ENCODE measurements around the gene CYTH1. TPM values are rescaled to one million over a fixed set of nuclear protein-coding genes. Genes with fewer than 3 reads are reported as not detected.
A peak's percentile ranks its signal among the peaks of the same experiment; 100 is the strongest.

The CYTH1 gene
- total RNA-seq, 1 experiment from 2014 or later, result 40.3 TPM

DNA sequence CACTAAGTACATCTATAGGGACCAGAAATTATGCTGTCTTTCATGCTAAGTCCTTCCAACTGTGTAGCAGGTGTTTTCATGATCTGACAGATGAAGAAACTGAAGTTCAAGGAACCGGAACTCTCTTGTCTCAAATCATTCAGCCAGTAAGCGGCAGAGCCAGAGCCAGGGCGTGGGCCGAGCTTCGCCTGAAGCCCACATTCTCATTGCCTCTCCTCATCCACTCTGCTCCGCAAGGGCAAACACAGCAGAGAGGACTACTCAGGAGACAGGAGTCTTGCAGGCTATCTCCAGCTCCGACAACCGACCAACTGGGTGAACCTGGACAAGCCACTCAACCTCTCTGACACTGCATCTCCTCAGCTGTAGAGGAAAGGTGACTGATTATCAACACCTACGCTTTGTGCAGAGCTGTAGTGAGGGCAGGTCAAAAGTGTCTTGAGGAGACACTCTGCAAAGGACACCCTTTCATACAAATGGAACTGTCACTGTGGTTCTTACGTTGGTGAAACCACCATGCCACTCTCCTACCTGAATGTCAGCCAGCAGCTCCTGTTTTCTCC is 72.9 kb downstream of the CYTH1 start:
- H3K9me3 ChIP-seq (ENCODE audit: insufficient read depth, low read depth), result no peaks in the 10 kb centered on the region
- 0 out of 2 replicates have a peak, but pooled peaks cover under 1% of the 10 kb centered on the region for H3K79me2 ChIP-seq (ENCODE audit: low read depth)
- no peaks in the 10 kb centered on the region for H3K27me3 ChIP-seq (ENCODE audit: insufficient read depth, low read depth)
- no peak overlapping the region for H3K4me2 ChIP-seq
- H2AFZ ChIP-seq, result no peak overlapping the region
- H3F3A ChIP-seq (ENCODE audit: insufficient read depth, low read depth), result peaks cover 8% of the 10 kb centered on the region
- intact Hi-C loops (cut with micrococcal nuclease; ENCODE audit: unreplicated experiment), result loop anchor here (2.0 to 5.0 kb wide), 2 partner anchors 42 to 264 kb away; no protein-coding TSS in a partner anchor
- peaks cover 37% of the 10 kb centered on the region for H3K4me1 ChIP-seq (replicated peaks; ENCODE audit: insufficient read depth)
- ChIA-PET POLR2A (ENCODE audit: unreplicated experiment) (no interaction called here), CTCF (interaction anchor here (1.4 kb wide), 1 partner anchor 26 kb away, joined by 5 read pairs; no protein-coding TSS in a partner anchor)
- H3K4me3 ChIP-seq, result no peak overlapping the region
- H4K20me1 ChIP-seq (ENCODE audit: insufficient read depth), result no peaks in the 10 kb centered on the region
- BruUV-seq (replicated peaks), result no TSS peak
- no peak for DNase-seq
- H3K36me3 ChIP-seq (ENCODE audit: low read depth), result no peaks in the 10 kb centered on the region
- H3K27ac ChIP-seq, result no peak overlapping the region
- H3K9me2 ChIP-seq (ENCODE audit: insufficient read depth), result no peaks in the 10 kb centered on the region
- TF ChIP-seq, protein P1, sequence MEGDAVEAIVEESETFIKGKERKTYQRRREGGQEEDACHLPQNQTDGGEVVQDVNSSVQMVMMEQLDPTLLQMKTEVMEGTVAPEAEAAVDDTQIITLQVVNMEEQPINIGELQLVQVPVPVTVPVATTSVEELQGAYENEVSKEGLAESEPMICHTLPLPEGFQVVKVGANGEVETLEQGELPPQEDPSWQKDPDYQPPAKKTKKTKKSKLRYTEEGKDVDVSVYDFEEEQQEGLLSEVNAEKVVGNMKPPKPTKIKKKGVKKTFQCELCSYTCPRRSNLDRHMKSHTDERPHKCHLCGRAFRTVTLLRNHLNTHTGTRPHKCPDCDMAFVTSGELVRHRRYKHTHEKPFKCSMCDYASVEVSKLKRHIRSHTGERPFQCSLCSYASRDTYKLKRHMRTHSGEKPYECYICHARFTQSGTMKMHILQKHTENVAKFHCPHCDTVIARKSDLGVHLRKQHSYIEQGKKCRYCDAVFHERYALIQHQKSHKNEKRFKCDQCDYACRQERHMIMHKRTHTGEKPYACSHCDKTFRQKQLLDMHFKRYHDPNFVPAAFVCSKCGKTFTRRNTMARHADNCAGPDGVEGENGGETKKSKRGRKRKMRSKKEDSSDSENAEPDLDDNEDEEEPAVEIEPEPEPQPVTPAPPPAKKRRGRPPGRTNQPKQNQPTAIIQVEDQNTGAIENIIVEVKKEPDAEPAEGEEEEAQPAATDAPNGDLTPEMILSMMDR (conservative IDR thresholded peaks at IDR 0.05), result no peak
- no peak for TF ChIP-seq EZH2 (IDR thresholded peaks at IDR 0.05; ENCODE audit: low read depth)

DNA sequence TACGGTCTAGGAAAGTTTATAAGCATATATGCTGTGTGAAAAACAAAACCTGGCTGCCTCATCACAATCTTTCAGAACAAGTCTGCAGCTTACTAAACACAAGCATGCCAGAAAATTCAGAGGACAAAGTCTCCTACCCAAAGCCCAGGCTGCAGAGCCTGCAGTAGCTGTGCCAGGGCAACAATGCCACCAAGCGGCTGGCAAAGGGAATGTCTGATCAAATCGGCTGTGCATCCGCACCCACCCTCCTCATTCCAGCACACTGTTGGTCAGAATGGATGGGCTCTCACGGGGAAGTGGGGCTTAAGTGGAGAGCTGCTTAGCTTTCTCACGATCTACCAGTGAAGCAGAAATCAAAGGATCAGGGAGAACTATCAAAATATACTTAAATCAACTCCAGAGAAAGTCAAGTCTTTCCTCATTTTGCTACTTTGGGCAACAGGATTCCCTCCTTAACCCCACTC is 73.5 kb downstream of the CYTH1 start:
- Histone ChIP-seq H3K79me2 (ENCODE audit: low read depth) (no peaks in the 10 kb centered on the region), H3F3A (ENCODE audit: insufficient read depth, low read depth) (peaks cover 8% of the 10 kb centered on the region), H3K9me3 (ENCODE audit: insufficient read depth, low read depth) (no peaks in the 10 kb centered on the region), H3K36me3 (ENCODE audit: low read depth) (no peaks in the 10 kb centered on the region), H3K4me2 (no peak overlapping the region), H3K27me3 (ENCODE audit: insufficient read depth, low read depth) (no peaks in the 10 kb centered on the region), H3K4me3 (no peak overlapping the region), H3K4me1 (replicated peaks; ENCODE audit: insufficient read depth) (peaks cover 37% of the 10 kb centered on the region), H3K27ac (no peak overlapping the region), H2AFZ (no peak overlapping the region), H3K9me2 (ENCODE audit: insufficient read depth) (no peaks in the 10 kb centered on the region), H4K20me1 (ENCODE audit: insufficient read depth) (no peaks in the 10 kb centered on the region)
- no TSS peak for BruUV-seq (replicated peaks)
- ChIA-PET POLR2A (ENCODE audit: unreplicated experiment) (no interaction called here), CTCF (interaction anchor here (0.5 to 1.4 kb wide), 5 partner anchors 27 to 457 kb away, joined by 3 to 6 read pairs (median 4); no protein-coding TSS in a partner anchor)
- intact Hi-C loops (cut with micrococcal nuclease; ENCODE audit: unreplicated experiment), result loop anchor here (1.0 to 5.0 kb wide), 3 partner anchors 41 to 264 kb away; no protein-coding TSS in a partner anchor
- DNase-seq, result peak; percentile 46 to 66
- TF ChIP-seq EZH2 (IDR thresholded peaks at IDR 0.05; ENCODE audit: low read depth), result no peak
- TF ChIP-seq, protein P1 (conservative IDR thresholded peaks at IDR 0.05), result peak; percentile 82

DNA sequence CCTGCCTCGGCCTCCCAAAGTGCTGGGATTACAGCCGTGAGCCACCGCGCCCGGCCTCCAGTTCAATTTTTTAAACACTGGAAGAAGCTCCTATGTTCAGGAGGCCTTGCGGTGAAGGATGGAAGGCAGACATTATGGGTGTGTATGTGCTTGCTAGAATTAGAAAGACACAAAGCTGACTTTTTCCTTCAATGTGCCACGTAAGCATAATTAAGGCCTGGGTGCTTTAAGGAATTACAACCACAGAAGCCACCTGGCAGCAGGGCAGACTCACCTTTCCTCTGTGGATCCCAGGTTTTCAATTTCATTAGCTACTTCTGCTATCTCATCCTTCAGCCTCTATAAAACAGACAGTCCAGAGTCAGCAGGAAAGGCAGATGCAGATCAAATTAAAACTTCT is 74.2 kb downstream of the CYTH1 start:
- TF ChIP-seq EZH2 (IDR thresholded peaks at IDR 0.05; ENCODE audit: low read depth), result no peak
- Histone ChIP-seq H3F3A (ENCODE audit: insufficient read depth, low read depth) (peaks cover 8% of the 10 kb centered on the region), H3K4me3 (no peak overlapping the region), H3K4me2 (no peak overlapping the region), H3K9me2 (ENCODE audit: insufficient read depth) (no peaks in the 10 kb centered on the region), H3K9me3 (ENCODE audit: insufficient read depth, low read depth) (no peaks in the 10 kb centered on the region), H3K79me2 (ENCODE audit: low read depth) (no peaks in the 10 kb centered on the region), H2AFZ (no peak overlapping the region), H3K27me3 (ENCODE audit: insufficient read depth, low read depth) (no peaks in the 10 kb centered on the region), H4K20me1 (ENCODE audit: insufficient read depth) (no peaks in the 10 kb centered on the region), H3K27ac (no peak overlapping the region), H3K4me1 (replicated peaks; ENCODE audit: insufficient read depth) (peaks cover 37% of the 10 kb centered on the region), H3K36me3 (ENCODE audit: low read depth) (no peaks in the 10 kb centered on the region)
- intact Hi-C loops (cut with micrococcal nuclease; ENCODE audit: unreplicated experiment), result loop anchor here (1.0 to 5.0 kb wide), 3 partner anchors 41 to 263 kb away; no protein-coding TSS in a partner anchor
- no peak for DNase-seq
- ChIA-PET POLR2A (ENCODE audit: unreplicated experiment) (no interaction called here), CTCF (interaction anchor here (0.5 to 1.4 kb wide), 7 partner anchors 28 to 457 kb away, joined by 3 to 6 read pairs (median 3); no protein-coding TSS in a partner anchor)
- BruUV-seq (replicated peaks), result no TSS peak
